ENCODE measurements around the gene HTRA1.

HTRA1 gene

GRCh38 chr10:122521011-122521410 lies 59.7 kb downstream of the HTRA1 start:
- DNase-seq: no peak

GRCh38 chr10:122524811-122525210 lies 63.5 kb downstream of the HTRA1 start:
- no peak for DNase-seq

- DNase-seq: no peak
These were observed 64.4 kb downstream of the HTRA1 start for GRCh38 chr10:122525788-122526187.

GRCh38 chr10:122526892-122527291 lies 65.5 kb downstream of the HTRA1 start:
- DNase-seq: no peak

- no peak for DNase-seq
These were observed 68.8 kb downstream of the HTRA1 start for GRCh38 chr10:122530177-122530576.

GRCh38 chr10:122531261-122531660 lies 69.9 kb downstream of the HTRA1 start:
- DNase-seq: no peak

- no peak for DNase-seq
These were observed 70.6 kb downstream of the HTRA1 start for GRCh38 chr10:122531939-122532338.

GRCh38 chr10:122532601-122533296 lies 71.4 kb downstream of the HTRA1 start:
- DNase-seq: no peak

GRCh38 chr10:122537545-122537944 lies 76.2 kb downstream of the HTRA1 start:
- no peak for DNase-seq

GRCh38 chr10:122541541-122542002 lies 80.2 kb downstream of the HTRA1 start:
- no peak for DNase-seq

- no peak for DNase-seq
These were observed 82.5 kb downstream of the HTRA1 start for GRCh38 chr10:122543676-122544445.

- no peak for DNase-seq
These were observed 83.1 kb downstream of the HTRA1 start for GRCh38 chr10:122544493-122544892.

- no peak for DNase-seq
These were observed 84.9 kb downstream of the HTRA1 start for GRCh38 chr10:122546242-122546641.

- no peak for DNase-seq
These were observed 87.2 kb downstream of the HTRA1 start for GRCh38 chr10:122548407-122549085.

GRCh38 chr10:122549636-122550035 lies 88.3 kb downstream of the HTRA1 start:
- DNase-seq: no peak

- DNase-seq: no peak
These were observed 89.1 kb downstream of the HTRA1 start for GRCh38 chr10:122550427-122550826.

GRCh38 chr10:122550983-122551382 lies 89.6 kb downstream of the HTRA1 start:
- DNase-seq: no peak

- no peak for DNase-seq
These were observed 90.1 kb downstream of the HTRA1 start for GRCh38 chr10:122551450-122551849.

GRCh38 chr10:122553341-122553740 lies 92.0 kb downstream of the HTRA1 start:
- no peak for DNase-seq

- no peak for DNase-seq
These were observed 93.0 kb downstream of the HTRA1 start for GRCh38 chr10:122554131-122555036.

GRCh38 chr10:122555442-122555841 lies 94.1 kb downstream of the HTRA1 start:
- DNase-seq: no peak

- no peak for DNase-seq
These were observed 96.2 kb downstream of the HTRA1 start for GRCh38 chr10:122557516-122557915.

- no peak for DNase-seq
These were observed 97.1 kb downstream of the HTRA1 start for GRCh38 chr10:122558452-122558851.
